Endothelial cell of umbilical vein (primary cell): ENCODE results near the gene ENO4. TPM values are rescaled to one million over a fixed set of nuclear protein-coding genes. Genes with fewer than 3 reads are reported as not detected.

Source experiments
- BruUV-seq: library from RNA; stranded (reverse); fragments of 400-500 nt; replicated peaks from 2 replicates; lab custom pipeline; 2021; lab: Mats Ljungman, UMichigan
- CTCF ChIA-PET: fragments of 300-600, 350-600 bp; sonication (Branson Sonifier 250); formaldehyde crosslinking; loops from one replicate; lab custom pipeline; 2021; ENCODE audit warnings: antibody characterized with exemption, inconsistent platforms; lab: Charles Lee
- POLR2A ChIA-PET: fragments of 300-600, 350-600 bp; sonication (Branson Sonifier 250); formaldehyde crosslinking; loops from one replicate; lab custom pipeline; 2021; ENCODE audit warnings: antibody characterized with exemption, inconsistent platforms; lab: Charles Lee
- DNase-seq: peaks from one replicate; pipeline ENCODE4 v3.0.0-alpha.2; 2011; ENCODE audit warnings: low read depth, low spot score
- FAIRE-seq: peaks from 2 replicates; lab custom pipeline; 2011; peaks lifted over from hg19 to GRCh38; lab: Jason Lieb, UNC
- H2AFZ ChIP-seq: 2 replicates; pipeline ENCODE4 v1.6.0; 2012; ENCODE audit warnings: low read depth, low read length, control low read depth, inconsistent platforms
- H3K27ac ChIP-seq: 2 replicates; pipeline ENCODE4 v1.5.1; 2011; ENCODE audit warnings: low read depth, mild to moderate bottlenecking, control low read depth, low read length, moderate library complexity; ENCODE audit not compliant: insufficient read depth
- H3K27me3 ChIP-seq, 2 experiments: 2 replicates each; pipeline versions ENCODE4 v1.6.0 to v1.6.1; 2011; ENCODE audit warnings: low read length in 2 of 2, mixed read lengths in 1 of 2; ENCODE audit not compliant: control insufficient read depth in 2 of 2, insufficient read depth in 2 of 2
- H3K36me3 ChIP-seq, 2 experiments: 2 replicates in 1 of 2; 3 replicates in 1 of 2; pipeline ENCODE4 v1.5.1; 2011; ENCODE audit warnings: low read length in 2 of 2, mild to moderate bottlenecking in 1 of 2, moderate library complexity in 1 of 2; ENCODE audit not compliant: control insufficient read depth in 2 of 2, insufficient read depth in 2 of 2; ENCODE audit errors: extremely low read depth in 1 of 2
- H3K4me1 ChIP-seq: 3 replicates; pipeline ENCODE4 v1.5.1; 2011; ENCODE audit warnings: mild to moderate bottlenecking, low read length; ENCODE audit not compliant: control insufficient read depth, insufficient read depth; ENCODE audit errors: extremely low read depth
- H3K4me2 ChIP-seq: 2 replicates; pipeline ENCODE4 v1.6.1; 2011; ENCODE audit warnings: low read length, control low read depth, mixed read lengths; ENCODE audit not compliant: insufficient read depth
- H3K4me3 ChIP-seq, 3 experiments: fragments of 200-600 bp in 1 of 3; sonication (generic), shearing (Covaris generic) in 1 of 3; replicated peaks in 1 of 3; 2 replicates each; pipeline ENCODE4 v1.5.1; 2011 to 2016; ENCODE audit warnings: control low read depth in 3 of 3, low read length in 3 of 3, mild to moderate bottlenecking in 2 of 3, inconsistent platforms in 1 of 3, low read depth in 1 of 3, moderate library complexity in 1 of 3; ENCODE audit not compliant: insufficient read depth in 1 of 3
- H3K79me2 ChIP-seq: 2 replicates; pipeline ENCODE4 v1.6.0; 2012; ENCODE audit warnings: low read length, inconsistent platforms; ENCODE audit not compliant: control insufficient read depth, insufficient read depth
- H3K9ac ChIP-seq: replicated peaks from 2 replicates; pipeline ENCODE3; 2011; ENCODE audit warnings: low read length, control low read depth; ENCODE audit not compliant: insufficient read depth; ENCODE audit errors: extremely low read depth
- H3K9me1 ChIP-seq: replicated peaks from 3 replicates; pipeline ENCODE4 v1.6.0; 2011; ENCODE audit warnings: mild to moderate bottlenecking, low read length; ENCODE audit not compliant: control insufficient read depth, insufficient read depth; ENCODE audit errors: extremely low read depth
- H3K9me3 ChIP-seq: replicated peaks from 2 replicates; pipeline ENCODE4 v1.5.1; 2012; ENCODE audit warnings: low read length, inconsistent platforms; ENCODE audit not compliant: control insufficient read depth, insufficient read depth
- H4K20me1 ChIP-seq: replicated peaks from 2 replicates; pipeline ENCODE3; 2011; ENCODE audit warnings: mild to moderate bottlenecking, low read length; ENCODE audit not compliant: control insufficient read depth, insufficient read depth; ENCODE audit errors: extremely low read depth
- EZH2 ChIP-seq: IDR thresholded peaks from 2 replicates; pipeline ENCODE4 v1.6.1; 2012; ENCODE audit warnings: borderline replicate concordance, low read depth, mild to moderate bottlenecking, moderate library complexity, low read length, inconsistent platforms; ENCODE audit not compliant: severe bottlenecking
- FOS ChIP-seq: IDR thresholded peaks from 2 replicates; pipeline ENCODE4 v1.6.1; 2011; ENCODE audit warnings: mild to moderate bottlenecking, low read length, moderate library complexity, borderline replicate concordance; ENCODE audit not compliant: insufficient read depth
- GATA2 ChIP-seq: IDR thresholded peaks from 2 replicates; pipeline ENCODE4 v1.7.0; 2011; ENCODE audit warnings: low read depth, mild to moderate bottlenecking, moderate library complexity, mixed read lengths, low read length; ENCODE audit not compliant: insufficient read length, insufficient read depth
- JUN ChIP-seq: IDR thresholded peaks from 2 replicates; pipeline ENCODE4 v1.6.1; 2011; ENCODE audit warnings: borderline replicate concordance, low read depth; ENCODE audit not compliant: insufficient read length, insufficient read depth
- MYC ChIP-seq: IDR thresholded peaks from one replicate; pipeline ENCODE4 v1.6.1; 2011; ENCODE audit warnings: mild to moderate bottlenecking, low read depth, low read length
- POLR2A ChIP-seq: IDR thresholded peaks from 2 replicates; pipeline ENCODE4 v1.6.1; 2012; ENCODE audit warnings: low read depth, mild to moderate bottlenecking, control low read depth, low read length
- POLR2AphosphoS5 ChIP-seq: IDR thresholded peaks from 2 replicates; pipeline ENCODE4 v1.6.1; 2012; ENCODE audit warnings: low read depth, mild to moderate bottlenecking, control low read depth, low read length, moderate library complexity; ENCODE audit not compliant: insufficient read depth
- dilution Hi-C: fragments of 300-500 bp; cut with MboI; formaldehyde crosslinking; loops from one replicate; pipeline ENCODE4 v1.15.0; 2019; ENCODE audit warnings: low sequenced_read_pairs; ENCODE audit not compliant: extremely low pct_ligation_motif_present
- intact Hi-C: fragments of 100-400 bp; cut with micrococcal nuclease; formaldehyde crosslinking; loops from one replicate; pipeline ENCODE4 v1.10.0; 2022
- polyA plus RNA-seq, 4 experiments: library from polyadenylated mRNA; depleted of rRNA in 3 of 4; stranded (reverse) in 3 of 4; unstranded in 1 of 4; fragments of >200 nt; gene quantifications; 2 replicates each; pipeline versions ENCODE4 v1.2.1 to v1.2.3, GENCODE V29; 2011 to 2012; ENCODE audit warnings: missing spikeins in 1 of 4
- total RNA-seq: library from RNA; stranded (reverse); gene quantifications from 2 replicates; pipeline ENCODE4 v1.2.3, GENCODE V29; 2021
- TF ChIP-seq, protein P1 (sequence below), 2 donors: IDR thresholded peaks; 1 replicate in 1 of 2; 2 replicates in 1 of 2; pipeline ENCODE4 v1.5.1; 2011; ENCODE audit warnings: low read length in 2 of 2, mild to moderate bottlenecking in 2 of 2, moderate library complexity in 2 of 2, control low read depth in 1 of 2, inconsistent platforms in 1 of 2, low read depth in 1 of 2; ENCODE audit not compliant: insufficient read depth in 1 of 2; ENCODE audit errors: extremely low read depth in 1 of 2
- TF ChIP-seq, protein P2 (sequence below): IDR thresholded peaks from 2 replicates; pipeline ENCODE4 v1.6.1; 2011; ENCODE audit not compliant: insufficient read depth, insufficient read length

ENO4 gene
- total and polyA plus RNA-seq, 2 donors (not counting 3 experiments of a cell fraction or from before 2014, with no cell fraction given): 0.08 TPM; not detected in 1

DNA sequence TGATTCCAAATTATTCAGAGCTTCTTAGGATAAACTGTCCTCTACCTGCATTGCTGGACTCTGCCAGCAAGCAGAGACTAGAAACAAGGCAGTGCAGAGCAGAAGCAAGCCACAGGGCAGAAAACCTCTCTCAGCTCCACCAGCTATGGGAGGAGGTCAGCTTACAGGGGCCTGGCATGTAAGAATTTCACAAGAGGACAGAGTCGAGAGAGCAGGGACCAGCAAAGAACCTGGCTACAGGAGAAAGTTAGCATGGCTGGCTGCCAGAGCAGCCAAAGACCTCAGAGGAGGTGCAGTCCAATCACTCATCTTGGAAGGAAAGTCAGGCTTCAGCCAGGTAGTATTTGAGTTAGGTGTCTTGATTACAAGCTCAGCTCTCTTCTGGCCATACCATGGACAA lies 62.9 kb downstream of the ENO4 start:
- BruUV-seq: no TSS peak
- no peak overlapping the region for H3K4me3 ChIP-seq
- POLR2A ChIA-PET: no interaction called here
- DNase-seq (no peak), FAIRE-seq (no peak)
- H3K9me1 ChIP-seq: no peaks in the 10 kb centered on the region
- no peak overlapping the region for H3K27ac ChIP-seq
- TF ChIP-seq, protein P1, sequence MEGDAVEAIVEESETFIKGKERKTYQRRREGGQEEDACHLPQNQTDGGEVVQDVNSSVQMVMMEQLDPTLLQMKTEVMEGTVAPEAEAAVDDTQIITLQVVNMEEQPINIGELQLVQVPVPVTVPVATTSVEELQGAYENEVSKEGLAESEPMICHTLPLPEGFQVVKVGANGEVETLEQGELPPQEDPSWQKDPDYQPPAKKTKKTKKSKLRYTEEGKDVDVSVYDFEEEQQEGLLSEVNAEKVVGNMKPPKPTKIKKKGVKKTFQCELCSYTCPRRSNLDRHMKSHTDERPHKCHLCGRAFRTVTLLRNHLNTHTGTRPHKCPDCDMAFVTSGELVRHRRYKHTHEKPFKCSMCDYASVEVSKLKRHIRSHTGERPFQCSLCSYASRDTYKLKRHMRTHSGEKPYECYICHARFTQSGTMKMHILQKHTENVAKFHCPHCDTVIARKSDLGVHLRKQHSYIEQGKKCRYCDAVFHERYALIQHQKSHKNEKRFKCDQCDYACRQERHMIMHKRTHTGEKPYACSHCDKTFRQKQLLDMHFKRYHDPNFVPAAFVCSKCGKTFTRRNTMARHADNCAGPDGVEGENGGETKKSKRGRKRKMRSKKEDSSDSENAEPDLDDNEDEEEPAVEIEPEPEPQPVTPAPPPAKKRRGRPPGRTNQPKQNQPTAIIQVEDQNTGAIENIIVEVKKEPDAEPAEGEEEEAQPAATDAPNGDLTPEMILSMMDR (IDR thresholded peaks at IDR 0.05; ENCODE audit: extremely low read depth in 1 of 2, insufficient read depth in 1 of 2, low read depth in 1 of 2, low read length in 2 of 2): no peak
- TF ChIP-seq GATA2 (no peak), EZH2 (no peak), FOS (no peak), JUN (no peak), MYC (no peak), POLR2AphosphoS5 (no peak), POLR2A (no peak)
- TF ChIP-seq, protein P2, sequence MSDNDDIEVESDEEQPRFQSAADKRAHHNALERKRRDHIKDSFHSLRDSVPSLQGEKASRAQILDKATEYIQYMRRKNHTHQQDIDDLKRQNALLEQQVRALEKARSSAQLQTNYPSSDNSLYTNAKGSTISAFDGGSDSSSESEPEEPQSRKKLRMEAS: no peak
- no peaks in the 10 kb centered on the region for H3K79me2 ChIP-seq
- no peaks in the 10 kb centered on the region for H3K9me3 ChIP-seq
- no peak overlapping the region for H3K9ac ChIP-seq
- H3K36me3 ChIP-seq: peaks cover 0 to 4% of the 10 kb centered on the region in 2 experiments
- no peak overlapping the region for H3K4me2 ChIP-seq
- dilution Hi-C loops (no loop called here), intact Hi-C loops (no loop called here)
- no peak overlapping the region for H2AFZ ChIP-seq
- CTCF ChIA-PET: interaction anchor here (1.4 kb wide), 1 partner anchor 107 kb away, joined by 3 read pairs; no protein-coding TSS in a partner anchor
- no peaks in the 10 kb centered on the region for H3K4me1 ChIP-seq
- H3K27me3 ChIP-seq: no peaks in the 10 kb centered on the region
- no peaks in the 10 kb centered on the region for H4K20me1 ChIP-seq
